HepG2 (cell line): ENCODE measurements around the gene BTAF1. TPM values are rescaled to one million over a fixed set of nuclear protein-coding genes. Genes with fewer than 3 reads are reported as not detected.

Source experiments
- AKAP8 ChIP-seq: sonication (generic); formaldehyde crosslinking; IDR thresholded peaks from 2 replicates; pipeline ENCODE4 v1.5.1; 2020; ENCODE audit warnings: mild to moderate bottlenecking, missing genetic modification reagents
- CCDC6 ChIP-seq: sonication (generic); formaldehyde crosslinking; IDR thresholded peaks from 2 replicates; pipeline ENCODE4 v1.8.1; 2022; ENCODE audit warnings: mild to moderate bottlenecking, missing genetic modification reagents, moderate library complexity
- FLYWCH1 ChIP-seq: sonication (generic); formaldehyde crosslinking; IDR thresholded peaks from 2 replicates; pipeline ENCODE4 v1.8.1; 2023; ENCODE audit warnings: mild to moderate bottlenecking, missing genetic modification reagents
- FOSL1 ChIP-seq: sonication (generic); formaldehyde crosslinking; IDR thresholded peaks from 2 replicates; pipeline ENCODE4 v1.9.0; 2021; ENCODE audit warnings: missing genetic modification reagents, borderline replicate concordance
- FOXA1 ChIP-seq, 2 experiments: fragments of 450-650 bp in 1 of 2; sonication (generic) in 1 of 2; formaldehyde crosslinking in 1 of 2; IDR thresholded peaks; 2 replicates each; pipeline versions ENCODE4 v1.4.0 to v1.6.1; 2016 to 2020; ENCODE audit warnings: missing genetic modification reagents in 1 of 2
- FOXA3 ChIP-seq: IDR thresholded peaks from 2 replicates; pipeline ENCODE4 v1.6.1; 2016; ENCODE audit warnings: missing genetic modification reagents, missing compliant biosample characterization
- GABPA ChIP-seq, 2 experiments: IDR thresholded peaks; 2 replicates each; pipeline ENCODE4 v1.6.1; 2011 to 2016; ENCODE audit warnings: low read depth in 2 of 2, low read length in 1 of 2, missing biosample characterization in 1 of 2, missing genetic modification characterization in 1 of 2
- KDM1A ChIP-seq: IDR thresholded peaks from 2 replicates; pipeline ENCODE4 v1.6.1; 2016; ENCODE audit warnings: missing compliant biosample characterization
- NONO ChIP-seq, 2 experiments: fragments of 450-650 bp in 1 of 2; sonication (generic) in 1 of 2; formaldehyde crosslinking in 1 of 2; IDR thresholded peaks in 1 of 2; conservative IDR thresholded peaks in 1 of 2; 2 replicates each; pipeline versions ENCODE4 v1.6.1 to v1.8.0; 2017 to 2022; ENCODE audit warnings: mild to moderate bottlenecking in 1 of 2, missing genetic modification reagents in 1 of 2, moderate library complexity in 1 of 2
- NR2C2 ChIP-seq: sonication (generic); formaldehyde crosslinking; IDR thresholded peaks from 2 replicates; pipeline ENCODE4 v1.4.0; 2020; ENCODE audit warnings: missing genetic modification reagents, mild to moderate bottlenecking, moderate library complexity, borderline replicate concordance
- TP53 ChIP-seq: sonication (generic); formaldehyde crosslinking; conservative IDR thresholded peaks from 2 replicates; pipeline ENCODE4 v1.4.0; 2020; ENCODE audit warnings: missing genetic modification reagents
- XRCC5 ChIP-seq: fragments of 200-400 bp; formaldehyde crosslinking; optimal IDR thresholded peaks from 2 replicates; pipeline ENCODE3; 2017; ENCODE audit warnings: mild to moderate bottlenecking, low read length
- ZNF564 ChIP-seq: sonication (generic); formaldehyde crosslinking; IDR thresholded peaks from 2 replicates; pipeline ENCODE4 v1.8.1; 2023; ENCODE audit warnings: mild to moderate bottlenecking, missing genetic modification reagents
- ZNF766 ChIP-seq: sonication (generic); formaldehyde crosslinking; IDR thresholded peaks from 2 replicates; pipeline ENCODE4 v1.5.0; 2020; ENCODE audit warnings: missing genetic modification reagents, borderline replicate concordance
- polyA plus RNA-seq, 8 experiments: library from polyadenylated mRNA; depleted of rRNA in 3 of 8; stranded (reverse) in 7 of 8; unstranded in 1 of 8; fragments of >200 nt; fragmentation: Illumina TruSeq in 4 of 8; extraction: Trizol in 4 of 8; gene quantifications; 2 replicates each; pipeline versions ENCODE4 v1.2.1 to v1.2.3, GENCODE V29; 2011 to 2016; ENCODE audit warnings: low read depth in 4 of 8, missing spikeins in 1 of 8, mixed read lengths in 1 of 8; ENCODE audit not compliant: insufficient read depth in 1 of 8
- total RNA-seq, 5 experiments: library from RNA; depleted of rRNA; stranded (reverse); fragments of >200 nt; fragmentation: Illumina TruSeq; extraction: Trizol; gene quantifications; 2 replicates each; pipeline ENCODE4 v1.2.3, GENCODE V29; 2016; ENCODE audit warnings: low read depth in 1 of 5
- TF ChIP-seq, protein P1 (sequence below): sonication (generic); formaldehyde crosslinking; IDR thresholded peaks from 2 replicates; pipeline ENCODE4 v1.4.0; 2020; ENCODE audit warnings: missing genetic modification reagents
- TF ChIP-seq, protein P2 (sequence below): sonication (generic); formaldehyde crosslinking; IDR thresholded peaks from 2 replicates; pipeline ENCODE4 v1.4.0; 2020; ENCODE audit warnings: missing genetic modification reagents
- TF ChIP-seq, protein P3 (sequence below): IDR thresholded peaks from 2 replicates; pipeline ENCODE4 v1.6.1; 2016; ENCODE audit warnings: missing compliant biosample characterization, missing genetic modification reagents, borderline replicate concordance

BTAF1 gene
- total and polyA plus RNA-seq, 2 of the 13 experiments (the other 11 are each of a cell fraction or from before 2014, with no cell fraction given): 38.6 to 54.1 TPM

DNA sequence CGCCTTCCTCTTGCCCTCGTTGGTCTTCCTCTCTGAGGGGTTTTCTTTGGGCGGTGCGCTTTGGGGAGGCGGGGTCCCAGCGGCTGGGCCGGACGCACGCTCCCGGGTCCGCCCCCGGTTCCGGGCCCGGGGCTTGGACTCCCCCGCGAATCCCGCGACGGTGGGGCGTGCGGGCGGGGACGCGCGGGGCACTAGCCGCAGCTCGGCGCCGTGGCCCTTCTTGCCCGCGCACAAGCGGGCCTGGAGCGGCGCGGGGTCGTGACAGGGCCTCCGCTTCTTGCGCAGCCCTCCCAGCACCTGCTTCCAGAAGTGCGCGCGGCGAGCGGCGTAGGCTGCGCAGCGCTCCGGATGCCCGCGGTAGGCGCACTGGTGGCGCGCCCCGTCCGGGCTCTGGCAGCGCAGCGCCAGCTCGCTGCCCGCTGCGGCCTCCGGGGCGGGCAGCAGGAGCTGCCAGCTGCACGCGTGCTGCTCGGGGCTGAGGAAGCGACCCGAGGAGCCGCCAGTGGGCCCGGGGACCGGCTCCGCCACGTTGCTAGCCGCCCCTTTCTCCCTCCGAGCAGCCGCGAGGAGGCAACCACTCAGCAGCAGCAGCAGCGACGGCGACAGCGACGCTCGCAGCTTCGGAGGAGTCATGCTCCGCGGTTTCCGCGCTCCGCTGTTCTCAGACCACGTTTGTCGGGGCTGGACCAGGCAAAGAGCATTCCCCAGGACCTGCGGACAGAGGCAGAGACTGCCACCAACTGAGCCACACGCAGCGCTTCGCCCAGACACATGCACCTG is 15.0 kb upstream of the BTAF1 start (continued):
- TF ChIP-seq, protein P1, sequence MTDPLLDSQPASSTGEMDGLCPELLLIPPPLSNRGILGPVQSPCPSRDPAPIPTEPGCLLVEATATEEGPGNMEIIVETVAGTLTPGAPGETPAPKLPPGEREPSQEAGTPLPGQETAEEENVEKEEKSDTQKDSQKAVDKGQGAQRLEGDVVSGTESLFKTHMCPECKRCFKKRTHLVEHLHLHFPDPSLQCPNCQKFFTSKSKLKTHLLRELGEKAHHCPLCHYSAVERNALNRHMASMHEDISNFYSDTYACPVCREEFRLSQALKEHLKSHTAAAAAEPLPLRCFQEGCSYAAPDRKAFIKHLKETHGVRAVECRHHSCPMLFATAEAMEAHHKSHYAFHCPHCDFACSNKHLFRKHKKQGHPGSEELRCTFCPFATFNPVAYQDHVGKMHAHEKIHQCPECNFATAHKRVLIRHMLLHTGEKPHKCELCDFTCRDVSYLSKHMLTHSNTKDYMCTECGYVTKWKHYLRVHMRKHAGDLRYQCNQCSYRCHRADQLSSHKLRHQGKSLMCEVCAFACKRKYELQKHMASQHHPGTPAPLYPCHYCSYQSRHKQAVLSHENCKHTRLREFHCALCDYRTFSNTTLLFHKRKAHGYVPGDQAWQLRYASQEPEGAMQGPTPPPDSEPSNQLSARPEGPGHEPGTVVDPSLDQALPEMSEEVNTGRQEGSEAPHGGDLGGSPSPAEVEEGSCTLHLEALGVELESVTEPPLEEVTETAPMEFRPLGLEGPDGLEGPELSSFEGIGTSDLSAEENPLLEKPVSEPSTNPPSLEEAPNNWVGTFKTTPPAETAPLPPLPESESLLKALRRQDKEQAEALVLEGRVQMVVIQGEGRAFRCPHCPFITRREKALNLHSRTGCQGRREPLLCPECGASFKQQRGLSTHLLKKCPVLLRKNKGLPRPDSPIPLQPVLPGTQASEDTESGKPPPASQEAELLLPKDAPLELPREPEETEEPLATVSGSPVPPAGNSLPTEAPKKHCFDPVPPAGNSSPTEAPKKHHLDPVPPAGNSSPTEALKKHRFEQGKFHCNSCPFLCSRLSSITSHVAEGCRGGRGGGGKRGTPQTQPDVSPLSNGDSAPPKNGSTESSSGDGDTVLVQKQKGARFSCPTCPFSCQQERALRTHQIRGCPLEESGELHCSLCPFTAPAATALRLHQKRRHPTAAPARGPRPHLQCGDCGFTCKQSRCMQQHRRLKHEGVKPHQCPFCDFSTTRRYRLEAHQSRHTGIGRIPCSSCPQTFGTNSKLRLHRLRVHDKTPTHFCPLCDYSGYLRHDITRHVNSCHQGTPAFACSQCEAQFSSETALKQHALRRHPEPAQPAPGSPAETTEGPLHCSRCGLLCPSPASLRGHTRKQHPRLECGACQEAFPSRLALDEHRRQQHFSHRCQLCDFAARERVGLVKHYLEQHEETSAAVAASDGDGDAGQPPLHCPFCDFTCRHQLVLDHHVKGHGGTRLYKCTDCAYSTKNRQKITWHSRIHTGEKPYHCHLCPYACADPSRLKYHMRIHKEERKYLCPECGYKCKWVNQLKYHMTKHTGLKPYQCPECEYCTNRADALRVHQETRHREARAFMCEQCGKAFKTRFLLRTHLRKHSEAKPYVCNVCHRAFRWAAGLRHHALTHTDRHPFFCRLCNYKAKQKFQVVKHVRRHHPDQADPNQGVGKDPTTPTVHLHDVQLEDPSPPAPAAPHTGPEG: peak; percentile 76
- TF ChIP-seq FOSL1 (CRISPR knock-in tag): 0 out of 2 replicates have a peak, but pooled peaks have one; percentile 25
- peak; percentile 90; the same call in 1 of the 2 replicates for TF ChIP-seq ZNF564 (CRISPR knock-in tag)
- peak; percentile 62; the same call in 1 of the 2 replicates for TF ChIP-seq KDM1A (CRISPR knock-in tag)
- TF ChIP-seq FOXA1 (IDR thresholded peaks at IDR 0.05): no peak
- TF ChIP-seq FOXA1 (CRISPR knock-in tag; IDR thresholded peaks at IDR 0.05): no peak
- TF ChIP-seq, protein P2, sequence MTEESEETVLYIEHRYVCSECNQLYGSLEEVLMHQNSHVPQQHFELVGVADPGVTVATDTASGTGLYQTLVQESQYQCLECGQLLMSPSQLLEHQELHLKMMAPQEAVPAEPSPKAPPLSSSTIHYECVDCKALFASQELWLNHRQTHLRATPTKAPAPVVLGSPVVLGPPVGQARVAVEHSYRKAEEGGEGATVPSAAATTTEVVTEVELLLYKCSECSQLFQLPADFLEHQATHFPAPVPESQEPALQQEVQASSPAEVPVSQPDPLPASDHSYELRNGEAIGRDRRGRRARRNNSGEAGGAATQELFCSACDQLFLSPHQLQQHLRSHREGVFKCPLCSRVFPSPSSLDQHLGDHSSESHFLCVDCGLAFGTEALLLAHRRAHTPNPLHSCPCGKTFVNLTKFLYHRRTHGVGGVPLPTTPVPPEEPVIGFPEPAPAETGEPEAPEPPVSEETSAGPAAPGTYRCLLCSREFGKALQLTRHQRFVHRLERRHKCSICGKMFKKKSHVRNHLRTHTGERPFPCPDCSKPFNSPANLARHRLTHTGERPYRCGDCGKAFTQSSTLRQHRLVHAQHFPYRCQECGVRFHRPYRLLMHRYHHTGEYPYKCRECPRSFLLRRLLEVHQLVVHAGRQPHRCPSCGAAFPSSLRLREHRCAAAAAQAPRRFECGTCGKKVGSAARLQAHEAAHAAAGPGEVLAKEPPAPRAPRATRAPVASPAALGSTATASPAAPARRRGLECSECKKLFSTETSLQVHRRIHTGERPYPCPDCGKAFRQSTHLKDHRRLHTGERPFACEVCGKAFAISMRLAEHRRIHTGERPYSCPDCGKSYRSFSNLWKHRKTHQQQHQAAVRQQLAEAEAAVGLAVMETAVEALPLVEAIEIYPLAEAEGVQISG: peak; percentile 99
- no peak; the same call in 1 of the 2 replicates for TF ChIP-seq AKAP8 (CRISPR knock-in tag)
- peak; percentile 80 for TF ChIP-seq ZNF766 (CRISPR knock-in tag)
- TF ChIP-seq FOXA3 (CRISPR knock-in tag): peak; percentile 66
- TF ChIP-seq, protein P3, sequence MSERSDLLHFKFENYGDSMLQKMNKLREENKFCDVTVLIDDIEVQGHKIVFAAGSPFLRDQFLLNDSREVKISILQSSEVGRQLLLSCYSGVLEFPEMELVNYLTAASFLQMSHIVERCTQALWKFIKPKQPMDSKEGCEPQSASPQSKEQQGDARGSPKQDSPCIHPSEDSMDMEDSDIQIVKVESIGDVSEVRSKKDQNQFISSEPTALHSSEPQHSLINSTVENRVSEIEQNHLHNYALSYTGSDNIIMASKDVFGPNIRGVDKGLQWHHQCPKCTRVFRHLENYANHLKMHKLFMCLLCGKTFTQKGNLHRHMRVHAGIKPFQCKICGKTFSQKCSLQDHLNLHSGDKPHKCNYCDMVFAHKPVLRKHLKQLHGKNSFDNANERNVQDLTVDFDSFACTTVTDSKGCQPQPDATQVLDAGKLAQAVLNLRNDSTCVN (CRISPR knock-in tag): peak; percentile 21; the same call in 1 of the 2 replicates
- TF ChIP-seq NONO (IDR thresholded peaks at IDR 0.05): no peak
- TF ChIP-seq NONO (CRISPR knock-in tag; conservative IDR thresholded peaks at IDR 0.05): peak; percentile 89
- TF ChIP-seq NR2C2 (CRISPR knock-in tag): peak; percentile 39; the same call in 1 of the 2 replicates
- no peak for TF ChIP-seq GABPA (IDR thresholded peaks at IDR 0.05; ENCODE audit: low read depth, low read length)
- peak; percentile 29; the same call in 1 of the 2 replicates for TF ChIP-seq GABPA (CRISPR knock-in tag; IDR thresholded peaks at IDR 0.05; ENCODE audit: low read depth)
- peak; percentile 78 for TF ChIP-seq XRCC5
- no peak for TF ChIP-seq TP53 (CRISPR knock-in tag)
- no peak for TF ChIP-seq CCDC6 (CRISPR knock-in tag)
- no peak for TF ChIP-seq FLYWCH1 (CRISPR knock-in tag)
